Activated T-cell treated with anti-CD3 and anti-CD28 coated beads, Interleukin-2, amount 50 U/mL, for 1 hour (primary cell): ENCODE data around the gene ANTXR1.
A peak's percentile ranks its signal among the peaks of the same experiment; 100 is the strongest.

Source experiments
- DNase-seq: peaks from one replicate; pipeline ENCODE4 v3.0.0-alpha.2; 2020

ANTXR1 gene

DNA sequence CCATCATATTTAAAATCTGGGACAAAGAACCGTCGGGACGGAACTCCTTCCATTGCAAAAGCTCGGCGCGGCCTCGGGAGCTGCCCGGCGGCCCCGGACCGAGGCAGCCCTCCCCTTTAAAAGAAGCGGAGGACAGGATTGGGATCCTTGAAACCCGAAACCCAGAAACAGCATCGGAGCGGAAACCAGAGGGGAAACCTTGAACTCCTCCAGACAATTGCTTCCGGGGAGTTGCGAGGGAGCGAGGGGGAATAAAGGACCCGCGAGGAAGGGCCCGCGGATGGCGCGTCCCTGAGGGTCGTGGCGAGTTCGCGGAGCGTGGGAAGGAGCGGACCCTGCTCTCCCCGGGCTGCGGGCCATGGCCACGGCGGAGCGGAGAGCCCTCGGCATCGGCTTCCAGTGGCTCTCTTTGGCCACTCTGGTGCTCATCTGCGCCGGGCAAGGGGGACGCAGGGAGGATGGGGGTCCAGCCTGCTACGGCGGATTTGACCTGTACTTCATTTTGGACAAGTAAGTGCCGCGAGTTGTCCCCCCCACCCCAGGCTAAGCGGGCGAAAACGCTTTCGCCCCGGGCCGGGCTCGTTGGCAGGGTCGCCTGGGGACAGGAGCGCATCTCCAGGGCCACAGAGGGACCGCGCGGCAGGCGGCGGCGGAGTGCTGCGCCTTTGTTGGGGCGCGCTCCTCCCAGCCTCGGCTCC, at the start of gene ANTXR1:
Gene ANTXR1, plus strand, starts transcription at position 38 of the 698 bp plus-strand sequence. Its CDS starts 321 bp downstream, at position 359.
- peak; percentile 31 for DNase-seq

DNA sequence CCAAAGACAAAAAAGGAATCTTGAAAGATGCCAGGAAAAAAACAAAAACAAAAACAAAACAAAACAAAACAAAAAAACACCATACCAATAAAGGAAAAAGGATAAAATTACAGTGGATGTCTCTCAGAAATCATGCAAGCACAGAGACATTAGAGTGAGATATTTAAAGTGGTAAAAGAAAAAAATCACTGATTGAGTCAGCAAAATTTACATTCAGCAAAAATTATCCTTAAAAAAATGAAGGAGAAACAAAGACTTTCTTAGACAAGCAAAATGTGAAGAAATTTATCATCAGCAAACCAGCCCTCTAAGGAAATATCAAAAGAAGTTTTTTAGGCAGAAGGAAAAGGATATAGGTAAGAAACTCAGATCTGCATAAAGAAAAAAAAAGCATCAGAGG, 48.7 kb upstream of the ANTXR1 start:
- no peak for DNase-seq

DNA sequence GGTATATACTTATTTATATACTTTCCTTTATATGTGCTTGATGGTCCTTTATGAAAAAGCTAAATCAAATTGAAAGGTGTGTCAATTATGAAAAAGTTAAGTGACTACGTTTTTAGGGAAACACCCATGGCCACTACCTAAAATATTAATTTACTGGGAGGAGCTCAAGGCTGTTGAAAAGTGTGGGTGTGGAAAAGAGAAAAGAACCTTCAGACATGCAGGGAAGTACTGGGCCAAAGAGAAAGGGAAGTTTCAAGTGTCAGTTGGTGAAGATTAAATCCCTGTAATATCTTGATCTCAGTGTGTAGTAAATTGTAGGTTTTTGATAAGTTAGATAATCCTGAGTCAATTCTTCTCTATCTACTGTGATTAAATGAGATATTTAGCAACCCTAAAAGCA, 44.8 kb upstream of the ANTXR1 start:
- DNase-seq = no peak

DNA sequence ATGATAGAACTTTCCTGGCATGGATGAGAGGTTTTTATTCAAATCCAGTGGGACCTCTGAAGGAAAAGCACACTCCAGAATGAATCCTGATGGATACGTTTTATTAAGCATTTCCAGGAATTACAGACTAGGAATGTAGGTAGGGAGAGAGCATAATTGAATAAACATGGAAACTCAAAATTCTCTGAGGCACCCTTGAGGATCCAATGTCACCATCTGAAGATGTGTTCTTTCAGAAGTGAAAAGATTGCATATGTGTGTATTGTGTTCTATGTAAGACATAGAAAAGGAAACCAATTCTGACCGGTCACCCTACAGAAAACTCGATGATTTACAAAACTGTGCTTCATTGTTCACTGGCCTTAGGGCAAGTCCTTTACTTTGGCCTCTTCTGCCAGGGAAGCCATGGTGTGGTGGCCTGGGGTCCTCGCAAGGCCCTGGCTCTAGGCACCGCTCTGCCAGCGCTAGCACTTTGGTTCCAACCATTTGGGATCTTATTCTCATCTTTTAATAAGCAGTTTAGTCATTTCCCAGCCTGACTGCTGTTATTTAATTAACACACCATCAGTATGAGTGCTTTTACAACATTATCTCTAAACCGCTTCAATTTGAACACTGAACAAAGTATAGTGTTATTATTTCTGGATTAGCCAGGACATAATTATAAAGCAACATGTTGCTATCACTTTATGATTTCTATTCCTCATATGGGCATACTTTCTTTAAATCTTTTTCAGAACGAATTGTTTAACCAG, 43.1 kb upstream of the ANTXR1 start:
- no peak for DNase-seq

DNA sequence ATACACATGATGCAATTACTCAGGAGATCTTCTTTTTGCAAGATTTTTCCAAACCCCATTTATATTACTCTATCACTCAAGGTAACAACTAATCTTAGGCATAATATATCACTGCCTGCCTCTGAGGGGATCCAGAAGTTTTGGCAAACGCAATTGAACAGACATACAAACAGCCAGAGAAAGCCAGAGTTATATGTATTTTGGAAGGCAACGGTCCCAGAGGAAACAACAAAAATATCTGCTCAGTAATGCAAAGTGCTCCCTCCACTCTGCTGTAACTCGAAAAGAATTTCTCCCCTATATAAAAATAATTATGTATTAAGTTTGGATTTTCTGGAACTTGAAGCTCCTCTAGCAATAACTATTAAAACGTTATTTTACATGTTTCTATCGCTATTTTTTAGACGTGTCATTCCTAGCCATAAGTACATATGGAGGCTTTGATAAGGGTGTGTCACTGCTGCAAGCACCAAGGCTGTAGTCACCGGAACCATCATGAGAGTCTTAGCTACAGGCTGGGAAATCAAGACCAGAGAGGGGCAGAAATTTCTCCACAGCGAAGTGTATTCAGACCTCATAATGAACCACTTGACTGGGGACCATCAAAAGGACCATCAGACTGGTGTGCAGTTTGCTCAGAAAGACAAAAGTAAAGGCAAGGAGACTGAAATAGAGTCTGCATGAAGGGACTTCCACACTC, 42.3 kb upstream of the ANTXR1 start:
- no peak for DNase-seq

DNA sequence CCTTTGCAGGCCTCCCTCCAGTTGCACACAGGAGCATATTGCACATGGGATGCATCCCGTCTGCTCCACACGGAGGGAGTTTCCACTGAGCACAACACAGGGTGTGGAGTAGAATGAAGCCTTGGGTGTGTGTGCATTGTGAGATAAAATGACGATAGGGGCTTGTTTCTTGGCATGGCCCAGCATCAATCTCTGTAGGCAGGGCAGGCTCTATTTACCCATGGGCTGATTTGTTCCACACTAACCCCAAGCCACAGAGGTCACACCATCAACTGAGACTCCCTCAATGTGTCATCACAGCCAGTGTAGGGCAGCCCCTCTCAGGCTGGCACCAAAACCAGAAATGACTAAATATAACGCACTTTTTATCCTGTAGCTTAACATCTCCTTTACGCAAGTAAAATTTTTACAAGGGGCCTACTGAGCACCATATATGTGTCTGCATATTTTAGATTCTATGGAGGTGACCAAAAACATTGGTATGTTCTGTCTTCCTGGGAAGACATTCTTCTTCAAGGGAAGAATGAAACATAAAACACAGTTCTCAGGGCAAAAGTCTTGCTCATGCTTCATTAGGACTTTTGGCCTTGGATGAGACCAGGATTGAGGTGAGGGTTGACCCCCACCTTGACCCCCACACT, 41.3 kb upstream of the ANTXR1 start:
- DNase-seq = no peak

DNA sequence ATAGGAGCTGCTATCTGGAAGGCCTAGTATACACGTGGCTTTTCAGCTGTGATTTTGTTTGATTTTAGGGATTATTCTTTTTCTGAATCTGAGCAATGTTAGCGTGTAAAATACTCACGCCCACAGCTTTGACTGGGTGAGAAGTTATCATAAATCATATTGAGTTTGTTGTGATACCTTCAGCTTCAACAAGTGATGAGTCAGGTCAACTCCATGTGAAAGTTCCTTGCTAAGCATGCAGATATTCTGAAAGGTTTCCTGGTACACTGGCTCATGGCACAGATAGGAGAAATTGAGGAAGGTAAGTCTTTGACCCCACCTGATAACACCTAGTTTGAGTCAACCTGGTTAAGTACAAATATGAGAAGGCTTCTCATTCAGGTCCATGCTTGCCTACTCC, 38.7 kb upstream of the ANTXR1 start, which contains the start of gene GKN1:
Gene GKN1, plus strand, starts transcription at position 386 of the 400 bp plus-strand sequence. CDS start 42 bp downstream, outside the sequence.
- DNase-seq = no peak

DNA sequence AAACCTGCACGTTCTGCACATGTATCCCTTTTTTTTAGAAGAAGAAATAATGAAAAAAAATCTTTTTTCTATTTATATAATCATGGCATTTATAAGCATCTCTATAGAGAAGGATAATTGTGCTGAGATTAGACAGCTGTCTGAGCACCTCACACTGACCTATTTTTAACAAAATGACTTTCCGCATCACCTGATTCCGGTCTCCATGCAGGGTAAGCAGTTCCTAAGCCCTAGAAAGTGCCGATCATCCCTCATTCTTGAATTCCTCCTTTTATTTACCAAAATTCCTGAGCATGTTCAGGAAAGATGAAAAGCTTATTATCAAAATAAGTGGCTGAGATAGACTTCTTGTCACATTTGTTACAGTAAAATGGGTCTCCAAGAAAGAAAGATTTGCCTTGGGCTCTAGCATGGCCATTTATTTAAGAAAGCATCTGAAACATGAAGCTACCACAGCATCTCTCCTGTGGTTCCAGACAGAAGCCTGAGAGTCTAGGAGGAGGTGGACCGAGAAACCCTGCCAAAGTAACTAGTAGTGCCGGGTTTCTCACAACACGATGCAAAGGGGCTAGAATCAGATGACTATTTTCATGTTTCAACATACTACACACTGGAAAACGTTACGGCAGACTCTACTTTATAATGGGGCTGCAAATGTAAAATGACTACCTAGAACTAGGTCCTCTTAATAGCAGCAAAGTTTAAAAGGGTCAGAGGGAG, 37.9 kb upstream of the ANTXR1 start:
- DNase-seq = no peak

DNA sequence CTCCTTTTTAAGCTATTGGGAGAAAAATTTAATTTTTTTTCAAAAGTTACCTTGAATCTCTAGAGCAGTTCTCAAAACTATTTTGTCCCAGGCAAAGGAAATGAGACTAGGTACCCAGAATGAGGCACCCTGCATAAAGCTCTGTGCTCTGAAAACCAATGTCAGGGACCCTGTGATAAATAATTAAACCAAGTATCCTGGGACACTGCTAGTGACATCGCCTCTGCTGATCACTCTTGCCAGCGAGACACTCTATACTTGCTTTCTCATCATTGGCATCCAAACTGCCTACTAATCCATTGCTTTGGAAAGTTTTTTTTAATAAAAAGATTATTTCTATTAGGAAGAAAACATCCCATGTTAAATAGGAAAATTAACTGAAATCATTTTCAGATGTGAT, 37.1 kb upstream of the ANTXR1 start:
- DNase-seq = no peak

DNA sequence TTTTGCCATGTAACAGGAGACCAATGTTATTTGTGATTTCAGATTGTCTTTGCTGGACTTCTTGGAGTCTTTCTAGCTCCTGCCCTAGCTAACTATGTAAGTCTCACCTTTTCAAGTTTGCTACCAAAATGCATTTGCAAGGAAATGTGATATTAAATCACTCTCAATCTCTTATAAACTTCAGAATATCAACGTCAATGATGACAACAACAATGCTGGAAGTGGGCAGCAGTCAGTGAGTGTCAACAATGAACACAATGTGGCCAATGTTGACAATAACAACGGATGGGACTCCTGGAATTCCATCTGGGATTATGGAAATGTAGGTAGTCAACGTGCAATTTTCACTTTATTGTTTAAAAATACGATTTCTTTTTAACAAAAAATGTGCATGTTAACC, 35.5 kb upstream of the ANTXR1 start:
- DNase-seq = no peak

DNA sequence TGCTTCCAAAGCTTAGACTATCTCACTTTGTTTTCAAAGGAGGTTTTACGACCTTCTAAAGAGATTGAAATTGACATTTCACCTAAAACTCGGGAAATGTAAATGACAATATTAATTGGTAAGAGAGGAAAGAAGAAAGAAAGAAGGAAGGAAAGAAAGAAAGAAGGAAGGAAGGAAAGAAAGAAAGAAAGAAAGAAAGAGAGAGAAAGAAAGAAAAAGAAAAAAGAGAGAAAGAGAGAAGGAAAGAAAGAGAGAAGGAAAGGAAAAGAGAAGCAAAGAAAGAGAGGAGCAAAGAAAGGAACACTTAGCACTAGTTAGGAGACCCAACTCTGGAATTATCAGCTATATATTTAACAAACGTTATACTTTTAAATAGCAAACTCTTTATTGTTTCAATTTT, 34.9 kb upstream of the ANTXR1 start:
- DNase-seq = no peak

DNA sequence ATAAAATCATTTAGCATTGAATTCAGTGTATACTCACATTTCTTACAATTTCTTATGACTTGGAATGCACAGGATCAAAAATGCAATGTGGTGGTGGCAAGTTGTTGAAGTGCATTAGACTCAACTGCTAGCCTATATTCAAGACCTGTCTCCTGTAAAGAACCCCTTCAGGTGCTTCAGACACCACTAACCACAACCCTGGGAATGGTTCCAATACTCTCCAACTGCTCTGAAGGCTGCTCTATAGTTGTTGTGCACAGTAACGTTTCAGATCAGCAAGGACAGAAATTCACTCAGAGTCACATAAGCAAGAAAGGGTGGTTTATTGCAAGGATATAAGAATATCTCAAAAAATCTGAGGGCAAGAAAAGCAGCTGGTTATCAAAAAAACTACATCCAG, 32.0 kb upstream of the ANTXR1 start:
- no peak for DNase-seq

DNA sequence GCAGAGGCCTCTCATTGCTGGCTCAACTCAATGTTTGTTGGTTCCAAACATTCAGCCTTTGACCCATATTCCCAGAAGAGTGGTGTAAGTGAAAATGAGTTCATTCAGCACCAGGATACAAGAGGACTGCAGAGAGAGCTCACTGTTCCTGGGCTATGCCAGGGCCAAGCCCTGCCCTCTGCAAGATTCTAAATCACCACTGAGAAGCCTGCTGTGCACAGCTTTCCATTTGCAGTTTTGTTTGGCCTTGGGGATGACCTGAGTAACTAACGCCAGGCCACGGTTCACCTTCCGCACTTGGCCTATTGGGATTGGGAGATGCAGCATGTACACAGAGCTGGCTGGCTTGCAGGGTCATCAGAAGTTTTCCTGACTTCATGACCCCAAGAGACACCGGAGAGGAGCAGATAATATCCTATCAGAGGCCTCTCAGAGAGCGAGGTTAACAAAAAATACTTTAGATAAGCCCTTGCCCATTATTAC, 25.9 kb upstream of the ANTXR1 start:
- DNase-seq = no peak

DNA sequence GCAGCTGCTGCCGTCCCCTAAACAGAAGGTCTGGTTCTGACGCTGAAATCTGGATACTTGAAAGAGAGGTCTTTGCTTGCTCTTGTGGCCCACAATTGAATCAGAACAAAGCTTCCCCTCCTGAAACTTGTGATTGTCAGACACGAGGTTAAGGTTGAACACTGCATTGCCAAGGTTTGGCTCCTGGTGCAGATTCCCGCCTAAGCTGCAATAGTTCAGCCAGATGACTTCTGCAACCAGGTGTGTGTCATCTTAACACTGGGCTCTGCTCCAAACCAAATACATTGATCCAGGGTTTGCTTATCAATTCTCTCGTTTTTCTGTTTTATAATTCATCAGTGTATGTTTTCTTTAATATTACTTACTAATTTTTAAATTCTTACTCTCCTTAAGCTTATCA, 23.9 kb upstream of the ANTXR1 start:
- no peak for DNase-seq

DNA sequence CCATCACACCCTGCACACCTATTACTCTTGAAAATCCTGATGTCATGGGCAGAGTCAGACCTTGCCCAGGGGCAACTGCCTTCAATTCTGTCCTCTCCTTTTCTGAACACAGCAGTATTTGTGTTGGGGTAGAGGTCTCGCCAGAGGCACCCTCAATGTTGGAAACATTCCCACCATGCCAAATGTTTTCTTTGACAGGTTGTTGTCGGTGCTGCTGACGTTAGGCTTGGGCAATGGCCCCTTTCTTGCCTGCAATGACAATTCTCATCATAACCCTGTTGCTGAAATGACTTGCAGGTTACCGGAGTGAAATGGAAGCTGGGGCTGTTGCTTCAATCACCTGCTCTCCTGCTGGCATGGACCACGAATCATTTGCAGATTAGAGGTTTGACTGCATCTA, 20.6 kb upstream of the ANTXR1 start:
- no peak for DNase-seq

DNA sequence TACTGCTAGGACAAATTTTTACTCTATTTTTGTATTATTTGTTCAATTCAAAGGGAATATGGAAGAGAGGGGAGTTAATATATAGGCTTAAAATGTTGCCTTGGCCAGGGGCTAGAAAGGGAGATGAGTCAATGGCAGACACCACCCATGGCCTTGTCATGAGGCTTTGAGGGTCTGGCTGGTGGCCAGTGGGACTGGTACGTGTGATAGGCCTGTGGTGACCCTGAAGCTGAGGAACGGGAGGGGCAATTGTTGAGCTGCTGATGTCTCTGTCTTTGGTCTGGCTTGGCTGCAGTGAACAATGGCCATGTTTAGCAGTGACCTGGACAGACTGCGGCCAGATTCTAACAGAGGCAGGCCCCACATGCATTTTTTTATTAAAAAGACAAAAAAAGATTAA, 20.0 kb upstream of the ANTXR1 start:
- DNase-seq = no peak

DNA sequence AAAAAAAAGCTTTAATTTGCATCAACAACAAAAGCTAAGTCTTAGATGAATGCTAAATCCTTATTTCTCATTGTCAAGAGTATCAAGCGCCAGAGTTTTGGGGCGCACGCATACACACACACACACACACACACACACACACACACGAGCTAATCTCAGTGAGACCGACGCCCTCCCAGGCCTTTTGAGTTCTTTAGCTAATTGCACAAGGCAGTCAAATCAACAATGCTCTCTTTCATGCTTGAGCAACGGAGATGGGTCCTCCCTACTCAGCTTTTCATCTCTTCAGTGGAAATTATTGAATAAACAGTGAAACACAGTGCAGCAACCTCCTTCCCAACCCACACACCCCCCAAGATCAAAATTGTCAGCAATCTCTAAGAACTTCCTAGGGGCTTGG, 19.3 kb upstream of the ANTXR1 start:
- no peak for DNase-seq

DNA sequence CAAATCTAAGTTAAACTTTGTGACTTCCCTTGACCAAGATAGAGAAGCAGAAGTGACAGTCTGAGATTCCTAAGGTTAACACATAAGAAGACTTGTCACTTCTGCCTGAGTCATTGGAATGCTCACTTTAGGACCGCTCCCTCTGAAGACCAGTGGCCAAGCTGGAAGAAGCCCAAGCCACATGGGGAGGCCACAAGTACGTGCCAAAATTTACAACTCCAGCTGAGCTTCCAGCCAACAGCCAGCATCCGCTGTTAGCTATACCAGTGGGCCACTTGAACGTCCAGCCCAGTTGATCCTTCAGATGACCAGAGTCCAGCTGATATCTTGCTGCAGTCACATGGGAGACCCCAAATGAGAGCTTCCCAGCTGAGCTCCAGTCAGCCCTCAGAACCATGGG, 18.1 kb upstream of the ANTXR1 start:
- no peak for DNase-seq

DNA sequence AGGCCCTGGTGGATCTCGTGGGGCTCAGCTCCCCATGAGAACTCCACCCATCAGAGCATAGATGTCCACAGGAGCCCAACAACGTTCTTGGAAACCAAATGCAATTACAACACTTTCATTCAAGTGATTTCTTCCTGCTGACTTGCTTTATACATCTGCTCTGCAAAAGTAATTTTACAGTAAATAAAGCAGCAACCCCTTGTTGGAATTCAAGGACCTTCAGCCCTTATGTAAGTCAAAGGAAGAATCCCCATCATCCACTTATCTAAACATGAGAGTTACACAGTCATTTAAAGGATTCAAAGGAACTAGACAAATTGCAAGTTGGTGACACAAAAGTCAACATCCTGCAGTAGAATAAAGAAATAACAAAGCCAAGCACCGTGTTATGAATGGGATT, 17.1 kb upstream of the ANTXR1 start:
- no peak for DNase-seq

DNA sequence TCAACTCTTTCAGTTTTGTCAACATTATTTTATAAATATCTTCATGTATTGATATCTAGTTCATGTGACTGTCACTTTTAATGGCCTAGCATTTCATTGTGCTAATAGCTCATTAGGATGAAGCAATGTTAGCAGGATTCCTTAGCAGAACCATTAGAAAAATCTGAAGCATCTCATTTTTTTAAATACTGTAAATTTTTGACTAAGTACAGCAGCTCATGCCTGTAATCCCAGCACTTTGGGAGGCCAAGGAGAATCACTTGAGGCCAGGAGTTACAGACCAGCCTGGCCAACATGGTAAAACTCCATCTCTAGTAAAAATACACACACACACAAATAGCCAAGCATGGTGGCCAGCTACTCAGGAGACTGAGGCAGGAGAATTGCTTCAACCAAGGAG, 15.6 kb upstream of the ANTXR1 start:
- no peak for DNase-seq

DNA sequence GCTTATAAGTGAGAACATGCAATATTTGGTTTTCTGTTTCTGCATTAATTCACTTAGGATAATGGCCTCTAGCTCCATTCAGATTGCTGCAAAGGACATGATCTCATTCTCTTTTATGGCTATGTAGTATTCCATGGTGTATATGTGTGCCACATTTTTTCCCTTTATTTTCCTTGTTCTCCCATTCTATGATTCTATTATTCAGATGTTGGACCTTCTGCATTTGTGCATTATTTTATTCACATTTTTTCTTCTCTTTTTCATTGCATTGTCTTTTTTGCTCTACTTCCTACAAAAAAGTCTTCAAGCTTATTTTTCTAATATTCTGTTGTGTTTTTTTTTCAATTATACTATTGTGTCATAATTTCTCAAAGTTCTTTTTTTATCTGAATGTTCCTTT, 11.1 kb upstream of the ANTXR1 start:
- DNase-seq = no peak

DNA sequence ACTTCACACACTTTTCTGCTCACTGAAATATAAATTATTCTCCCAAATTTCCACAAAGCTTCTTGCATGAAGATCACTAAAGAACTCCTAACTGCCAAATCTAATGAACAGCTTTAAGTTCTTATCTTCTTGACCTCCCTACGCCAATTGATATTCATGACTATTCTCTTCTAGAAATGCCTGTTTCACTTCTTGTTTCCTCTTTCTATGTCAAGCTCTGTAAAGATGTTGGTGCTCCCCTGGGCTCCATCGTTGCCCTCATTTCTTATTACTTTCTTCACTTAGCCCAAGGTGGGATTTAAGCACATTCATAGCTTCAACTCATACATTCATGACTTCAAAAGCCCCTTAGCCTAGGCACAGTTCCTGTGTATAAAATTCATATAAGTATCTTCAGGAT, 9.2 kb upstream of the ANTXR1 start:
- no peak for DNase-seq

DNA sequence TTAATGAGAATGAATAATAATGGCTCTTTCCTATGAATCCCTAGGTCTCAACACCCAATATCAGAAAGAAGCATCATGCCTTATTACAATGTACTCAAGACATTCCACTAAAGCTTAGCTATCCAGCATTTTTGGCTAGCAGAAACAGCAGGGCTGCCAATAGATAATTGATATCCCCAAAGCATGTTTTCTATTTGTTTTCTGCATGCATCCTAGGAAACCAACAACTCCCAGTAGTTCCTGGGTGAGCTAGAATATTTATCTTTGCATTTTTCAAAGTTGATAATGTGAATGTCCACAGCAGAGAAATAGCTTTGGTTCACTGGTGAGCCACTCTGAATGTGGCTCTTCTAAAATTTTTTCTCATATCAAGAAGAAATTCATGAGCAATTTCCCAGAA, 5.8 kb upstream of the ANTXR1 start:
- DNase-seq = no peak
